A549 (cell line): Measurements from ENCODE around the gene ALDH1A1. TPM values are rescaled to one million over a fixed set of nuclear protein-coding genes. Genes with fewer than 3 reads are reported as not detected.

ENCODE experiments used
- ATAC-seq, 2 experiments: fragments of 200-7000 bp in 1 of 2; fragments of >200 bp in 1 of 2; cut with Nextera tagmentation in 1 of 2; cut with Tn5 transposase in 1 of 2; 3 replicates each; pipeline versions ENCODE4 v1.8.0 to v1.9.1; 2018 to 2020; ENCODE audit warnings: mild to moderate bottlenecking in 1 of 2, moderate library complexity in 1 of 2
- CTCF ChIA-PET: fragments of 300-600 bp; sonication (Branson Sonifier 250); formaldehyde crosslinking; extraction: SDS; loops from one replicate; lab custom pipeline; 2021; ENCODE audit warnings: antibody characterized with exemption, inconsistent platforms; lab: Yijun Ruan, JAX
- POLR2A ChIA-PET: fragments of 350-600 bp; formaldehyde crosslinking; extraction: SDS; loops from one replicate; lab custom pipeline; 2021; ENCODE audit warnings: antibody characterized with exemption, inconsistent platforms; lab: Yijun Ruan, JAX
- DNase-seq, 2 experiments: peaks; one replicate each; pipeline versions ENCODE4 v3.0.0 to v3.0.0-alpha.2; 2011 to 2016; ENCODE audit warnings: low read depth in 1 of 2, low spot score in 1 of 2
- FAIRE-seq: peaks from 2 replicates; lab custom pipeline; 2011; peaks lifted over from hg19 to GRCh38; lab: Jason Lieb, UNC
- H3K27ac ChIP-seq, 2 experiments: fragments of >200 bp; sonication (Bioruptor Twin); formaldehyde crosslinking; 3 replicates each; pipeline ENCODE4 v1.5.1; 2016 to 2017
- H3K4me1 ChIP-seq: fragments of >200 bp; sonication (Bioruptor Twin); formaldehyde crosslinking; 3 replicates; pipeline ENCODE4 v1.6.1; 2016
- H3K4me2 ChIP-seq: fragments of >200 bp; sonication (Bioruptor Twin); formaldehyde crosslinking; 3 replicates; pipeline ENCODE4 v1.6.1; 2016
- H3K4me3 ChIP-seq: fragments of >200 bp; sonication (Bioruptor Twin); formaldehyde crosslinking; 3 replicates; pipeline ENCODE4 v1.5.1; 2016
- H3K9me3 ChIP-seq: fragments of >200 bp; sonication (Bioruptor Twin); formaldehyde crosslinking; 3 replicates; pipeline ENCODE4 v1.6.1; 2016
- BCL3 ChIP-seq: fragments of >200 bp; sonication (Bioruptor Twin); formaldehyde crosslinking; IDR thresholded peaks from 3 replicates; pipeline ENCODE4 v1.6.1; 2016
- CBX8 ChIP-seq: fragments of 200-600 bp; sonication (generic); IDR thresholded peaks from 2 replicates; pipeline ENCODE4 v1.6.1; 2016
- CEBPB ChIP-seq, 2 experiments: fragments of >200 bp in 1 of 2; sonication (Bioruptor Twin) in 1 of 2; formaldehyde crosslinking in 1 of 2; IDR thresholded peaks; 2 replicates each; pipeline ENCODE4 v1.6.1; 2012 to 2016
- CHD4 ChIP-seq: fragments of 200-600 bp; sonication (generic); IDR thresholded peaks from 2 replicates; pipeline ENCODE4 v1.6.1; 2016; ENCODE audit warnings: antibody characterized with exemption, mild to moderate bottlenecking, borderline replicate concordance
- CTCF ChIP-seq: fragments of >200 bp; sonication (Bioruptor Twin); formaldehyde crosslinking; IDR thresholded peaks from 3 replicates; pipeline ENCODE4 v1.5.1; 2016
- ESRRA ChIP-seq: fragments of 150-350 bp; IDR thresholded peaks from 2 replicates; pipeline ENCODE4 v1.6.1; 2014; ENCODE audit warnings: mild to moderate bottlenecking, low read length, borderline replicate concordance
- FOSL2 ChIP-seq, 2 experiments: fragments of 450-650 bp in 1 of 2; fragments of >200 bp in 1 of 2; sonication (Bioruptor Twin) in 1 of 2; formaldehyde crosslinking; IDR thresholded peaks; 2 replicates each; pipeline versions ENCODE4 v1.5.0 to v1.6.1; 2016 to 2020; ENCODE audit warnings: mild to moderate bottlenecking in 1 of 2, moderate library complexity in 1 of 2
- HDAC2 ChIP-seq: fragments of 200-600 bp; sonication (generic); IDR thresholded peaks from 2 replicates; pipeline ENCODE4 v1.6.1; 2016
- HOXB13 ChIP-seq: fragments of 250-450 bp; sonication (Bioruptor Pico); IDR thresholded peaks from 2 replicates; pipeline ENCODE4 v1.5.0; 2020; ENCODE audit warnings: low read depth, mild to moderate bottlenecking, moderate library complexity
- HOXB5 ChIP-seq: fragments of 250-450 bp; sonication (Bioruptor Pico); IDR thresholded peaks from 2 replicates; pipeline ENCODE4 v1.5.0; 2020; ENCODE audit warnings: mild to moderate bottlenecking, moderate library complexity
- JUN ChIP-seq, 2 experiments: fragments of >200 bp; sonication (Bioruptor Twin); formaldehyde crosslinking; IDR thresholded peaks; 2 replicates in 1 of 2; 3 replicates in 1 of 2; pipeline ENCODE4 v1.6.1; 2016 to 2017
- KDM1A ChIP-seq: fragments of 200-600 bp; sonication (generic); IDR thresholded peaks from 2 replicates; pipeline ENCODE4 v1.6.1; 2016; ENCODE audit warnings: low read depth, mild to moderate bottlenecking
- MAZ ChIP-seq: fragments of 150-350 bp; IDR thresholded peaks from 2 replicates; pipeline ENCODE4 v1.6.1; 2014; ENCODE audit warnings: antibody characterized with exemption, low read depth, low read length, borderline replicate concordance
- NFE2L2 ChIP-seq: fragments of 150-350 bp; conservative IDR thresholded peaks from 2 replicates; pipeline ENCODE4 v1.6.1; 2014; ENCODE audit warnings: low read length
- PBX3 ChIP-seq: IDR thresholded peaks from 2 replicates; pipeline ENCODE4 v1.6.1; 2012
- POLR2A ChIP-seq: IDR thresholded peaks from 2 replicates; pipeline ENCODE4 v1.6.1; 2012; ENCODE audit warnings: mild to moderate bottlenecking, low read length
- RNF2 ChIP-seq: fragments of 200-600 bp; sonication (generic); IDR thresholded peaks from 2 replicates; pipeline ENCODE4 v1.6.1; 2016; ENCODE audit warnings: low read depth, mild to moderate bottlenecking, antibody characterized with exemption, moderate library complexity, borderline replicate concordance
- SMC3 ChIP-seq: fragments of >200 bp; sonication (Bioruptor Twin); formaldehyde crosslinking; IDR thresholded peaks from 3 replicates; pipeline ENCODE4 v1.6.1; 2018; ENCODE audit warnings: inconsistent platforms
- TFCP2L1 ChIP-seq: fragments of 250-450 bp; sonication (Bioruptor Pico); IDR thresholded peaks from 2 replicates; pipeline ENCODE4 v1.5.0; 2021; ENCODE audit warnings: mild to moderate bottlenecking
- WGBS: methylation state at CpG from one replicate; pipeline ENCODE4 v1.1.6; 2017; ENCODE audit errors: missing lambda C conversion rate; 5-methylcytosine and 5-hydroxymethylcytosine counted together
- polyA plus RNA-seq, 4 experiments: library from polyadenylated mRNA; depleted of rRNA in 3 of 4; stranded (reverse); fragments of >200 nt; fragmentation: RNase III in 1 of 4; extraction: RNeasy Plus Mini Kit Qiagen cat#74134 plus additional on column Dnase treatment in 1 of 4; gene quantifications; 2 replicates in 3 of 4; 3 replicates in 1 of 4; pipeline ENCODE4 v1.2.3, GENCODE V29; 2011 to 2017
- TF ChIP-seq, protein P1 (sequence below): fragments of 250-450 bp; sonication (Bioruptor Pico); IDR thresholded peaks from 2 replicates; pipeline ENCODE4 v1.5.0; 2021; ENCODE audit warnings: mild to moderate bottlenecking, moderate library complexity, borderline replicate concordance
- TF ChIP-seq, protein P2 (sequence below): fragments of 250-450 bp; sonication (Bioruptor Pico); IDR thresholded peaks from 2 replicates; pipeline ENCODE4 v1.5.0; 2020; ENCODE audit warnings: low read depth, mild to moderate bottlenecking, moderate library complexity
- TF ChIP-seq, protein P3 (sequence below): fragments of 450-650 bp; IDR thresholded peaks from 2 replicates; pipeline ENCODE4 v1.6.1; 2014; ENCODE audit warnings: antibody characterized with exemption
- TF ChIP-seq, protein P4 (sequence below): fragments of 150-350 bp; IDR thresholded peaks from 2 replicates; pipeline ENCODE4 v1.6.1; 2014; ENCODE audit warnings: low read depth, mild to moderate bottlenecking, low read length

Gene ALDH1A1
- polyA plus RNA-seq, 2 of the 4 experiments (the other 2 are of a cell fraction), result 8,617 to 9,987 TPM

DNA sequence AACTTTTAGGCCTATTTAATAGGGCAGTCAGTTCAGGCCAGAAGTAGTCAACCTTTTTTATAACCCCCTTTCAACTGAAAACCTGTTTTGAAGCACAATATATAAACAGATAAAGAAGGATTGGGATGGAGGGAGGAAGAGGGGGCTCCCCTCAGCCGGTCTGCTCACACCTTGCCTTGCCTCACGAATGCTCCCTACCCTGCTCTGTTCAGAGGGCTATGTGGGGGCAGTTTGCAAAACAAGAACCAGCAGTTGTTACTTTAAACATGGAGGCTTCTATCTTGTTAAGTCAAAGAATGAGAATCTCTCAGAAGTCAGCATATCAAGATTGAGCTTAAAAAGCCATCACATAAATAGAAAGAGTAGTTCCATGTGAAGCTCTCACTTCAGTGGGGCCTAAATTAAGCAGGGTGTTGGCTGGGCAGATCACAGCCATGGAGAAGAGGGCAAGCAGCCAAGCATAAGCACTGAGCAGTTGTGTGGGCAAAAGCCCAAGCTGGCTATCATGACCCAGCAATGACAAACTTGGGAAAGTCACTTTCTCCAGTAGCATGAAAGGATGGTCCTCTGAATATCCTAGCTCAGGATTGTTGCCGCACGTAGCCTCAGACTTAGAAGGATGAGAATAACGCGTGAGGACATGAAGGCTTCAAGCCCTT lies 70.6 kb downstream of the ALDH1A1 start:
- DNase-seq, result no peak

DNA sequence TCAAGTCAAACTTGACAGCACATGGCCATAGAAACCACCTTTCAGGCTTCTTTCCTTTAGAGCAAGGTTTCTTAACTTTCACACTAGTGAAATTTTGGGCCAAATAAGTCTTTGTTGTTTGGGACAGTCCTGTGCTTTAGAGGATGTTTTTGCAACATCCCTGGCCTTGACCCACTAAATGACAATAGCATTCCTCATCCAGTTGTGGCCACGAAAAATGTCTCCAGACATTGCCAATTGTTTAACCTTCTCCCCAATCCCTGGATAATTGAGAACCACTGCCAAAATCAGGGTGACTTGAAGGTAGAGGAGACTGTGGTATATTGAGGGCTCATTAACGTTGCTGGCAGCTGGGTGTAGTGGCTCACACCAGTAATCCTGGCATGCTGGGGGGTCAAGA lies 72.0 kb downstream of the ALDH1A1 start:
- Histone ChIP-seq H3K4me3 (no peak overlapping the region), H3K4me2 (no peak overlapping the region), H3K4me1 (peaks cover 14% of the 10 kb centered on the region; the same call in 2 of the 3 replicates), H3K9me3 (no peaks in the 10 kb centered on the region), H3K27ac (no peak overlapping the region)
- ATAC-seq, result 0 out of 6 replicates have a peak, but pooled peaks of 1 of the 2 experiments have one; percentile 14
- no peak for DNase-seq
- POLR2A ChIA-PET, result interaction anchor here (1.2 kb wide), 1 partner anchor 9 kb away, joined by 3 read pairs; no protein-coding TSS in a partner anchor
- FAIRE-seq, result no peak
- CTCF ChIA-PET, result interaction anchor here (1.0 to 1.8 kb wide), 2 partner anchors 9 to 23 kb away, joined by 3 to 9 read pairs; no protein-coding TSS in a partner anchor
- TF ChIP-seq CHD4 (no peak), HDAC2 (no peak), SMC3 (no peak), HOXB5 (CRISPR knock-in tag) (no peak)
- TF ChIP-seq, protein P1, sequence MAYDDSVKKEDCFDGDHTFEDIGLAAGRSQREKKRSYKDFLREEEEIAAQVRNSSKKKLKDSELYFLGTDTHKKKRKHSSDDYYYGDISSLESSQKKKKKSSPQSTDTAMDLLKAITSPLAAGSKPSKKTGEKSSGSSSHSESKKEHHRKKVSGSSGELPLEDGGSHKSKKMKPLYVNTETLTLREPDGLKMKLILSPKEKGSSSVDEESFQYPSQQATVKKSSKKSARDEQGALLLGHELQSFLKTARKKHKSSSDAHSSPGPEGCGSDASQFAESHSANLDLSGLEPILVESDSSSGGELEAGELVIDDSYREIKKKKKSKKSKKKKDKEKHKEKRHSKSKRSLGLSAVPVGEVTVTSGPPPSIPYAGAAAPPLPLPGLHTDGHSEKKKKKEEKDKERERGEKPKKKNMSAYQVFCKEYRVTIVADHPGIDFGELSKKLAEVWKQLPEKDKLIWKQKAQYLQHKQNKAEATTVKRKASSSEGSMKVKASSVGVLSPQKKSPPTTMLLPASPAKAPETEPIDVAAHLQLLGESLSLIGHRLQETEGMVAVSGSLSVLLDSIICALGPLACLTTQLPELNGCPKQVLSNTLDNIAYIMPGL, result no peak
- WGBS, result 46% methylated on average over 2 of the region's 2 CpGs

More for the DNA sequence above, 70.6 kb downstream of the ALDH1A1 start:
- ATAC-seq (peak; percentile 6 to 17; a peak in 4 of 6 replicates), FAIRE-seq (no peak)
- Histone ChIP-seq H3K4me2 (no peak overlapping the region), H3K4me1 (peaks cover 14% of the 10 kb centered on the region; the same call in 2 of the 3 replicates), H3K27ac (no peak overlapping the region), H3K4me3 (no peak overlapping the region), H3K9me3 (peaks cover 2% of the 10 kb centered on the region; the same call in 1 of the 3 replicates)
- 95% methylated on average over 6 of the region's 6 CpGs for WGBS
- ChIA-PET CTCF (interaction anchor here (0.7 to 3.6 kb wide), 5 partner anchors 8 to 602 kb away, joined by 3 to 22 read pairs (median 3); no protein-coding TSS in a partner anchor), POLR2A (no interaction called here)
- TF ChIP-seq ESRRA (no peak), BCL3 (no peak), SMC3 (no peak), RNF2 (no peak), POLR2A (no peak), HOXB13 (CRISPR knock-in tag) (no peak), MAZ (no peak), HOXB5 (CRISPR knock-in tag) (no peak)

DNA sequence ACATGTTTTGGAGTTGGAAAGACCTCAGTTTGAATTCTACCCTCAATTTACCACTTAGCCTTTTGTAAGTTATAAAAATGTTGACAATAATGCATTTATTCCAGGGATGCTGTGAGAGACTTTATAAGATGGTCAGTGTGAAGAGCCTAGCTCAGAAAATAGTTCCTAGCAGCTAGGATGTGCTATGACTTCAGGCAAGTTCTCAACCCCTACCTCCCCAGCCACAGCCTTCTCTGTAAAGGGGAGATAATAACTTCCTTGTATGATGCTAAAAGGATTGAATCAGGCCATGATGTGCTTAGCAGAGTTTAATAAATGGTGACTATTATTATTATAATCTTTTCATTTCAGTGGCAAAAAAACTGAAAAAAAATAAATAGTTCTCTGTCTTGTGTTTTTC lies 77.6 kb downstream of the ALDH1A1 start:
- peak overlapping the region; percentile 20 to 40; a peak in 4 of 6 replicates for H3K27ac ChIP-seq
- ChIA-PET POLR2A (no interaction called here), CTCF (interaction anchor here (0.6 to 1.6 kb wide), 5 partner anchors 55 to 325 kb away, joined by 3 to 5 read pairs (median 4); no protein-coding TSS in a partner anchor)
- H3K9me3 ChIP-seq, result no peaks in the 10 kb centered on the region
- H3K4me2 ChIP-seq, result no peak overlapping the region
- no peak overlapping the region for H3K4me3 ChIP-seq
- ATAC-seq, result no peak
- FAIRE-seq, result no peak
- peaks cover 47% of the 10 kb centered on the region for H3K4me1 ChIP-seq
- DNase-seq, result no peak
- TF ChIP-seq PBX3 (no peak), TFCP2L1 (no peak), HOXB13 (CRISPR knock-in tag) (no peak), CBX8 (no peak), NFE2L2 (no peak), CTCF (no peak), CEBPB (IDR thresholded peaks at IDR 0.05) (no peak), CHD4 (no peak), HOXB5 (CRISPR knock-in tag) (no peak), KDM1A (no peak), FOSL2 (IDR thresholded peaks at IDR 0.05) (no peak), FOSL2 (CRISPR knock-in tag; IDR thresholded peaks at IDR 0.05) (no peak), JUN (IDR thresholded peaks at IDR 0.05) (no peak)
- TF ChIP-seq, protein P2, sequence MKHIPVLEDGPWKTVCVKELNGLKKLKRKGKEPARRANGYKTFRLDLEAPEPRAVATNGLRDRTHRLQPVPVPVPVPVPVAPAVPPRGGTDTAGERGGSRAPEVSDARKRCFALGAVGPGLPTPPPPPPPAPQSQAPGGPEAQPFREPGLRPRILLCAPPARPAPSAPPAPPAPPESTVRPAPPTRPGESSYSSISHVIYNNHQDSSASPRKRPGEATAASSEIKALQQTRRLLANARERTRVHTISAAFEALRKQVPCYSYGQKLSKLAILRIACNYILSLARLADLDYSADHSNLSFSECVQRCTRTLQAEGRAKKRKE (CRISPR knock-in tag), result no peak
- TF ChIP-seq, protein P3, sequence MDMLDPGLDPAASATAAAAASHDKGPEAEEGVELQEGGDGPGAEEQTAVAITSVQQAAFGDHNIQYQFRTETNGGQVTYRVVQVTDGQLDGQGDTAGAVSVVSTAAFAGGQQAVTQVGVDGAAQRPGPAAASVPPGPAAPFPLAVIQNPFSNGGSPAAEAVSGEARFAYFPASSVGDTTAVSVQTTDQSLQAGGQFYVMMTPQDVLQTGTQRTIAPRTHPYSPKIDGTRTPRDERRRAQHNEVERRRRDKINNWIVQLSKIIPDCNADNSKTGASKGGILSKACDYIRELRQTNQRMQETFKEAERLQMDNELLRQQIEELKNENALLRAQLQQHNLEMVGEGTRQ, result no peak
- TF ChIP-seq, protein P4, sequence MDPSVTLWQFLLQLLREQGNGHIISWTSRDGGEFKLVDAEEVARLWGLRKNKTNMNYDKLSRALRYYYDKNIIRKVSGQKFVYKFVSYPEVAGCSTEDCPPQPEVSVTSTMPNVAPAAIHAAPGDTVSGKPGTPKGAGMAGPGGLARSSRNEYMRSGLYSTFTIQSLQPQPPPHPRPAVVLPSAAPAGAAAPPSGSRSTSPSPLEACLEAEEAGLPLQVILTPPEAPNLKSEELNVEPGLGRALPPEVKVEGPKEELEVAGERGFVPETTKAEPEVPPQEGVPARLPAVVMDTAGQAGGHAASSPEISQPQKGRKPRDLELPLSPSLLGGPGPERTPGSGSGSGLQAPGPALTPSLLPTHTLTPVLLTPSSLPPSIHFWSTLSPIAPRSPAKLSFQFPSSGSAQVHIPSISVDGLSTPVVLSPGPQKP, result no peak
